H1 (cell line): ENCODE measurements around the gene ODF4. TPM values are rescaled to one million over a fixed set of nuclear protein-coding genes. Genes with fewer than 3 reads are reported as not detected.

Source experiments
- CTCF ChIA-PET: fragments of 300-600 bp; sonication (Branson Sonifier 250); formaldehyde crosslinking; loops from one replicate; lab custom pipeline; 2021; ENCODE audit not compliant: partially characterized antibody; lab: Charles Lee
- POLR2A ChIA-PET: fragments of 300-600 bp; sonication (Branson Sonifier 250); formaldehyde crosslinking; loops from one replicate; lab custom pipeline; 2021; ENCODE audit warnings: inconsistent platforms; ENCODE audit not compliant: partially characterized antibody; lab: Charles Lee
- DNase-seq, 2 experiments: peaks; one replicate each; pipeline versions ENCODE4 v3.0.0 to v3.0.0-alpha.2; 2010 to 2022; ENCODE audit warnings: low spot score in 2 of 2, low read depth in 1 of 2, mixed read lengths in 1 of 2
- FAIRE-seq: peaks from 2 replicates; lab custom pipeline; 2011; peaks lifted over from hg19 to GRCh38; lab: Jason Lieb, UNC
- H2AFZ ChIP-seq: 2 replicates; pipeline ENCODE4 v1.8.1; 2012; ENCODE audit warnings: low read length, inconsistent platforms
- H2AK5ac ChIP-seq: 2 replicates; pipeline ENCODE4 v1.6.1; 2013; ENCODE audit warnings: low read depth, low read length
- H2BK120ac ChIP-seq: replicated peaks from 2 replicates; pipeline ENCODE3; 2013; ENCODE audit warnings: low read depth, low read length, inconsistent platforms
- H2BK12ac ChIP-seq: 2 replicates; pipeline ENCODE4 v1.6.1; 2013; ENCODE audit warnings: low read depth, low read length
- H2BK15ac ChIP-seq: 2 replicates; pipeline ENCODE4 v1.6.1; 2013; ENCODE audit warnings: low read length
- H2BK20ac ChIP-seq: 2 replicates; pipeline ENCODE4 v1.6.1; 2013; ENCODE audit warnings: low read length
- H2BK5ac ChIP-seq: 2 replicates; pipeline ENCODE4 v1.6.1; 2013; ENCODE audit warnings: low read depth, low read length
- H3K14ac ChIP-seq: 2 replicates; pipeline ENCODE4 v1.6.1; 2013; ENCODE audit warnings: inconsistent platforms; ENCODE audit not compliant: insufficient read length
- H3K18ac ChIP-seq: 2 replicates; pipeline ENCODE4 v1.6.1; 2013; ENCODE audit warnings: low read length; ENCODE audit errors: extremely low read depth
- H3K23ac ChIP-seq: 2 replicates; pipeline ENCODE4 v1.6.1; 2013; ENCODE audit warnings: inconsistent platforms; ENCODE audit not compliant: insufficient read length
- H3K23me2 ChIP-seq: 2 replicates; pipeline ENCODE4 v1.6.1; 2013; ENCODE audit warnings: low read depth, low read length
- H3K27ac ChIP-seq: 2 replicates; pipeline ENCODE4 v1.6.1; 2011; ENCODE audit warnings: low read depth, low read length, inconsistent platforms
- H3K27me3 ChIP-seq, 4 experiments: replicated peaks in 1 of 4; 1 replicate in 1 of 4; 2 replicates in 3 of 4; pipeline versions ENCODE4 v1.6.1 to v1.8.1; 2011 to 2013; ENCODE audit warnings: low read length in 3 of 4, mild to moderate bottlenecking in 3 of 4, inconsistent platforms in 2 of 4, mixed read lengths in 2 of 4, moderate library complexity in 1 of 4; ENCODE audit not compliant: control insufficient read depth in 3 of 4, insufficient read depth in 3 of 4; ENCODE audit errors: extremely low read depth in 1 of 4
- H3K36me3 ChIP-seq, 4 experiments: 2 replicates each; pipeline versions ENCODE4 v1.6.1 to v1.8.1; 2011 to 2013; ENCODE audit warnings: mild to moderate bottlenecking in 4 of 4, low read length in 3 of 4, moderate library complexity in 2 of 4, control low read depth in 1 of 4, inconsistent platforms in 1 of 4; ENCODE audit not compliant: insufficient read depth in 4 of 4, control insufficient read depth in 2 of 4
- H3K4ac ChIP-seq: replicated peaks from 2 replicates; pipeline ENCODE3; 2013; ENCODE audit warnings: low read length, low read depth, mixed read lengths, inconsistent platforms; ENCODE audit not compliant: insufficient read length
- H3K4me1 ChIP-seq, 4 experiments: replicated peaks in 1 of 4; 1 replicate in 1 of 4; 2 replicates in 3 of 4; pipeline versions ENCODE4 v1.6.1 to v1.8.1; 2011 to 2013; ENCODE audit warnings: low read length in 3 of 4, inconsistent platforms in 2 of 4, mixed read lengths in 1 of 4; ENCODE audit not compliant: insufficient read depth in 4 of 4, control insufficient read depth in 3 of 4
- H3K4me2 ChIP-seq, 2 experiments: 2 replicates each; pipeline versions ENCODE4 v1.6.1 to v1.8.1; 2011 to 2013; ENCODE audit warnings: low read depth in 2 of 2, low read length in 2 of 2, control low read depth in 1 of 2, inconsistent platforms in 1 of 2, mild to moderate bottlenecking in 1 of 2; ENCODE audit not compliant: insufficient read depth in 1 of 2
- H3K4me3 ChIP-seq, 4 experiments: fragments of 200-600, 300-600 bp in 1 of 4; sonication (generic), shearing (Covaris generic), sonication (Bioruptor Twin) in 1 of 4; 2 replicates each; pipeline versions ENCODE4 v1.5.1 to v1.8.1; 2011 to 2016; ENCODE audit warnings: low read length in 4 of 4, low read depth in 3 of 4, control low read depth in 2 of 4, inconsistent platforms in 2 of 4, mild to moderate bottlenecking in 2 of 4, mixed read lengths in 1 of 4, moderate library complexity in 1 of 4; ENCODE audit not compliant: insufficient read depth in 2 of 4; ENCODE audit errors: extremely low read depth in 1 of 4
- H3K56ac ChIP-seq: replicated peaks from 2 replicates; pipeline ENCODE3; 2013; ENCODE audit warnings: low read depth, mild to moderate bottlenecking, mixed read lengths, low read length, inconsistent platforms; ENCODE audit not compliant: insufficient read length
- H3K79me1 ChIP-seq: 2 replicates; pipeline ENCODE4 v1.6.1; 2013; ENCODE audit warnings: low read depth, low read length, control low read depth
- H3K79me2 ChIP-seq, 2 experiments: 2 replicates each; pipeline versions ENCODE4 v1.6.1 to v1.8.1; 2012 to 2013; ENCODE audit warnings: low read length in 2 of 2, mild to moderate bottlenecking in 2 of 2, inconsistent platforms in 1 of 2; ENCODE audit not compliant: insufficient read depth in 2 of 2, control insufficient read depth in 1 of 2
- H3K9ac ChIP-seq, 4 experiments: replicated peaks in 1 of 4; 1 replicate in 1 of 4; 2 replicates in 3 of 4; pipeline versions ENCODE4 v1.6.1 to v1.8.1; 2011 to 2013; ENCODE audit warnings: low read depth in 3 of 4, low read length in 3 of 4, control low read depth in 2 of 4, mild to moderate bottlenecking in 2 of 4, moderate library complexity in 2 of 4, inconsistent platforms in 1 of 4; ENCODE audit errors: extremely low read depth in 1 of 4
- H3K9me3 ChIP-seq, 2 experiments: 2 replicates each; pipeline versions ENCODE4 v1.6.1 to v1.8.1; 2012 to 2013; ENCODE audit warnings: mild to moderate bottlenecking in 2 of 2, moderate library complexity in 2 of 2, control low read depth in 1 of 2, inconsistent platforms in 1 of 2, low read depth in 1 of 2, low read length in 1 of 2, mixed read lengths in 1 of 2; ENCODE audit not compliant: insufficient read depth in 2 of 2
- H4K20me1 ChIP-seq, 2 experiments: replicated peaks in 1 of 2; 2 replicates each; pipeline versions ENCODE3 to v1.8.1; 2011 to 2013; ENCODE audit warnings: inconsistent platforms in 2 of 2, low read length in 2 of 2, mild to moderate bottlenecking in 1 of 2; ENCODE audit not compliant: insufficient read depth in 2 of 2, control insufficient read depth in 1 of 2
- H4K5ac ChIP-seq: 2 replicates; pipeline ENCODE4 v1.6.1; 2013; ENCODE audit warnings: low read length, low read depth, mixed read lengths, inconsistent platforms; ENCODE audit not compliant: insufficient read length
- H4K8ac ChIP-seq: 2 replicates; pipeline ENCODE4 v1.8.0; 2013; ENCODE audit warnings: mild to moderate bottlenecking, moderate library complexity, low read length, inconsistent platforms; ENCODE audit not compliant: insufficient read depth; ENCODE audit errors: extremely low read depth
- H4K91ac ChIP-seq: replicated peaks from 2 replicates; pipeline ENCODE3; 2013; ENCODE audit warnings: low read length, mixed read lengths, inconsistent platforms; ENCODE audit not compliant: insufficient read length
- RAD21 ChIP-seq, 2 experiments: IDR thresholded peaks in 1 of 2; conservative IDR thresholded peaks in 1 of 2; 2 replicates each; pipeline ENCODE4 v1.6.1; 2011; ENCODE audit warnings: low read depth in 2 of 2, low read length in 2 of 2, improper control_type of control experiment in 1 of 2, inconsistent platforms in 1 of 2, mild to moderate bottlenecking in 1 of 2, moderate library complexity in 1 of 2
- SIN3A ChIP-seq, 2 experiments: IDR thresholded peaks in 1 of 2; conservative IDR thresholded peaks in 1 of 2; 2 replicates each; pipeline ENCODE4 v1.6.1; 2011 to 2012; ENCODE audit warnings: low read length in 2 of 2, improper control_type of control experiment in 1 of 2, low read depth in 1 of 2, mild to moderate bottlenecking in 1 of 2
- SIX5 ChIP-seq: IDR thresholded peaks from 2 replicates; pipeline ENCODE4 v1.6.1; 2011; ENCODE audit warnings: mild to moderate bottlenecking, low read depth, low read length
- SP1 ChIP-seq: IDR thresholded peaks from 2 replicates; pipeline ENCODE4 v1.6.1; 2011; ENCODE audit warnings: low read depth, low read length
- WGBS, 2 experiments: shearing (Covaris generic) in 1 of 2; methylation state at CpG; one replicate each; pipeline versions ENCODE4 v1.1.6 to v1.1.7; 2013 to 2015; ENCODE audit warnings: low lambda C conversion rate in 2 of 2, mixed read lengths in 2 of 2, inconsistent platforms in 1 of 2, low coverage in 1 of 2, missing lambda C conversion rate in 1 of 2; ENCODE audit not compliant: insufficient replicate concordance in 2 of 2, insufficient coverage in 1 of 2, insufficient read length in 1 of 2; ENCODE audit errors: extremely low coverage in 1 of 2, missing lambda C conversion rate in 1 of 2; 5-methylcytosine and 5-hydroxymethylcytosine counted together
- polyA plus RNA-seq, 7 experiments: library from polyadenylated mRNA; depleted of rRNA in 3 of 7; stranded (reverse) in 5 of 7; unstranded in 2 of 7; fragments of >200 nt in 5 of 7; fragments of 200-250 nt in 2 of 7; gene quantifications; 1 replicate in 5 of 7; 2 replicates in 1 of 7; 4 replicates in 1 of 7; pipeline versions ENCODE4 v1.2.1 to v1.2.3, GENCODE V29; 2011 to 2013; ENCODE audit warnings: missing spikeins in 2 of 7, mixed read lengths in 2 of 7
- total RNA-seq: library from RNA; stranded (reverse); fragmentation: NEBNext Ultra II Directional; extraction: Animal tissue kit (Norgen Biotek cat#: 25700); gene quantifications from 2 replicates; pipeline ENCODE4 v1.2.1, GENCODE V29; 2021

Gene ODF4
- total and polyA plus RNA-seq, 2 of the 8 experiments (the other 6 are each of a cell fraction or from before 2014, with no cell fraction given) = not detected

GRCh38 chr17:8377422-8377821 is 37.8 kb downstream of the ODF4 start:
- WGBS, 2 experiments = 94% methylated on average over 4 of the region's 4 CpGs; no CpG with 5 or more reads in 1 of the 2 experiments
- H3K4me2 ChIP-seq = no peak overlapping the region; a peak in 1 of 4 replicates
- CTCF ChIA-PET = interaction anchor here (1.1 to 2.0 kb wide), 4 partner anchors 16 to 177 kb away, joined by 3 to 8 read pairs (median 4); no protein-coding TSS in a partner anchor

More at GRCh38 chr17:8377422-8377821, 37.8 kb downstream of the ODF4 start:
- Histone ChIP-seq H3K36me3 (peaks cover 27 to 56% (median 41%) of the 10 kb centered on the region in 4 experiments), H3K4me3 (no peak overlapping the region), H3K4ac (no peak overlapping the region), H3K18ac (no peak overlapping the region), H2AFZ (no peak overlapping the region), H4K5ac (no peak overlapping the region), H3K9ac (no peak overlapping the region), H3K27ac (no peak overlapping the region), H3K23me2 (peaks cover 12% of the 10 kb centered on the region), H4K8ac (no peak overlapping the region), H2BK120ac (no peak overlapping the region), H4K20me1 (peaks cover 10 to 15% of the 10 kb centered on the region in 2 experiments), H3K56ac (no peak overlapping the region), H3K79me2 (peaks cover 11 to 35% of the 10 kb centered on the region in 2 experiments; a peak in 3 of 4 replicates), H3K14ac (no peak overlapping the region), H2BK12ac (no peak overlapping the region), H2BK5ac (no peak overlapping the region)
- DNase-seq = no peak
- peak in 1 of 2 experiments; percentile 84; a peak in 1 of 4 replicates for TF ChIP-seq SIN3A (conservative IDR thresholded peaks at IDR 0.05 in 1 of 2, IDR thresholded peaks at IDR 0.05 in 1 of 2; ENCODE audit: low read depth in 1 of 2, low read length in 2 of 2)
- TF ChIP-seq RAD21 (IDR thresholded peaks at IDR 0.05 in 1 of 2, conservative IDR thresholded peaks at IDR 0.05 in 1 of 2; ENCODE audit: low read depth in 2 of 2, low read length in 2 of 2) = no peak
- TF ChIP-seq SIX5 = peak; percentile 22; the same call in 1 of the 2 replicates
- peak; percentile 59; the same call in 1 of the 2 replicates for TF ChIP-seq SP1
- TF ChIP-seq, all 59 proteins: peak for 3
- Histone ChIP-seq H3K79me1 (0 out of 2 replicates have a peak, but pooled peaks cover 2% of the 10 kb centered on the region), H4K91ac (no peak overlapping the region), H3K27me3 (no peaks in the 10 kb centered on the region), H2BK15ac (no peak overlapping the region), H2AK5ac (no peak overlapping the region), H3K4me1 (peaks cover 0 to 15% (median 3%) of the 10 kb centered on the region in 4 experiments; a peak in 4 of 7 replicates), H3K9me3 (no peaks in the 10 kb centered on the region; a peak in 1 of 4 replicates), H2BK20ac (no peak overlapping the region), H3K23ac (no peak overlapping the region)
- no peak for FAIRE-seq
- POLR2A ChIA-PET = interaction anchor here (0.6 to 4.3 kb wide), 24 partner anchors 8 to 293 kb away, joined by 3 to 66 read pairs (median 8); partner anchors contain the start of genes ARHGEF15, AURKB, CTC1 and ODF4
